CD14-positive monocyte (primary cell): ENCODE results near the gene PLA2G6. TPM values are rescaled to one million over a fixed set of nuclear protein-coding genes. Genes with fewer than 3 reads are reported as not detected.

ENCODE experiments used
- DNase-seq, 3 donors: peaks; one replicate each; pipeline ENCODE4 v3.0.0-alpha.2; 2011 to 2022
- H2AFZ ChIP-seq: 2 replicates; pipeline ENCODE4 v1.6.0; 2012; ENCODE audit warnings: mild to moderate bottlenecking, low read depth, low read length, inconsistent platforms; ENCODE audit not compliant: insufficient read depth, poor library complexity, severe bottlenecking
- H3K27ac ChIP-seq, 2 donors: 1 replicate in 1 of 2; 2 replicates in 1 of 2; pipeline ENCODE4 v1.5.1; 2012 to 2013; ENCODE audit warnings: low read length in 2 of 2, control low read depth in 1 of 2, inconsistent platforms in 1 of 2, low read depth in 1 of 2, mild to moderate bottlenecking in 1 of 2
- H3K27me3 ChIP-seq, 2 donors: one replicate each; pipeline versions ENCODE4 v1.6.0 to v1.6.1; 2011 to 2013; ENCODE audit warnings: low read length in 2 of 2; ENCODE audit not compliant: control insufficient read depth in 2 of 2, insufficient read depth in 2 of 2
- H3K36me3 ChIP-seq, 2 donors: replicated peaks in 1 of 2; 1 replicate in 1 of 2; 2 replicates in 1 of 2; pipeline versions ENCODE4 v1.5.1 to v1.6.1; 2012 to 2013; ENCODE audit warnings: low read length in 2 of 2, control low read depth in 1 of 2, inconsistent platforms in 1 of 2, mild to moderate bottlenecking in 1 of 2; ENCODE audit not compliant: insufficient read depth in 2 of 2, control insufficient read depth in 1 of 2
- H3K4me1 ChIP-seq, 2 donors: 1 replicate in 1 of 2; 2 replicates in 1 of 2; pipeline versions ENCODE4 v1.5.1 to v1.6.1; 2012 to 2013; ENCODE audit warnings: low read length in 2 of 2, control low read depth in 1 of 2, inconsistent platforms in 1 of 2, mild to moderate bottlenecking in 1 of 2, moderate library complexity in 1 of 2; ENCODE audit not compliant: insufficient read depth in 2 of 2, control insufficient read depth in 1 of 2
- H3K4me2 ChIP-seq: replicated peaks from 2 replicates; pipeline ENCODE3; 2012; ENCODE audit warnings: low read length, moderate library complexity, mild to moderate bottlenecking; ENCODE audit not compliant: poor library complexity, severe bottlenecking; ENCODE audit errors: extremely low read depth
- H3K4me3 ChIP-seq, 3 experiments: fragments of 200-600 bp in 1 of 3; sonication (generic) in 1 of 3; replicated peaks in 1 of 3; 1 replicate in 2 of 3; 2 replicates in 1 of 3; pipeline ENCODE4 v1.5.1; 2011 to 2013; ENCODE audit warnings: low read length in 3 of 3, mild to moderate bottlenecking in 3 of 3, control low read depth in 2 of 3, low read depth in 2 of 3, inconsistent platforms in 1 of 3, moderate library complexity in 1 of 3
- H3K79me2 ChIP-seq: 2 replicates; pipeline ENCODE4 v1.6.0; 2012; ENCODE audit warnings: mild to moderate bottlenecking, control low read depth, inconsistent platforms, low read length, moderate library complexity; ENCODE audit not compliant: insufficient read depth
- H3K9ac ChIP-seq: 2 replicates; pipeline ENCODE4 v1.6.0; 2017; ENCODE audit warnings: low read length, mild to moderate bottlenecking; ENCODE audit not compliant: insufficient read depth, poor library complexity, severe bottlenecking
- H3K9me3 ChIP-seq, 2 donors: replicated peaks in 1 of 2; 1 replicate in 1 of 2; 2 replicates in 1 of 2; pipeline versions ENCODE4 v1.5.1 to v1.6.1; 2012 to 2013; ENCODE audit warnings: low read length in 2 of 2, control low read depth in 1 of 2; ENCODE audit not compliant: control insufficient read depth in 1 of 2, insufficient read depth in 1 of 2
- H4K20me1 ChIP-seq: 2 replicates; pipeline ENCODE4 v1.6.0; 2012; ENCODE audit warnings: mild to moderate bottlenecking, low read length, control low read depth, moderate library complexity; ENCODE audit not compliant: insufficient read depth
- H3K27ac Mint-ChIP-seq, 7 donors: one replicate each; pipeline ENCODE4 v1.8.0; 2020; ENCODE audit warnings: mild to moderate bottlenecking in 7 of 7, mixed read lengths in 7 of 7, moderate library complexity in 6 of 7, inconsistent platforms in 2 of 7
- H3K27me3 Mint-ChIP-seq, 3 donors: one replicate each; pipeline ENCODE4 v1.8.0; 2021 to 2022; ENCODE audit warnings: low read depth in 3 of 3, mild to moderate bottlenecking in 3 of 3, mixed read lengths in 3 of 3, moderate library complexity in 3 of 3, inconsistent platforms in 1 of 3
- H3K36me3 Mint-ChIP-seq, 2 donors: one replicate each; pipeline ENCODE4 v1.8.0; 2020; ENCODE audit warnings: mixed read lengths in 2 of 2, inconsistent platforms in 1 of 2, mild to moderate bottlenecking in 1 of 2
- H3K4me1 Mint-ChIP-seq: one replicate; pipeline ENCODE4 v1.8.0; 2020; ENCODE audit warnings: mild to moderate bottlenecking, mixed read lengths
- H3K4me3 Mint-ChIP-seq, 2 donors: one replicate each; pipeline ENCODE4 v1.8.0; 2020; ENCODE audit warnings: mild to moderate bottlenecking in 2 of 2, mixed read lengths in 2 of 2, moderate library complexity in 1 of 2
- H3K9me3 Mint-ChIP-seq, 7 donors: one replicate each; pipeline ENCODE4 v1.8.0; 2020 to 2022; ENCODE audit warnings: mixed read lengths in 7 of 7, mild to moderate bottlenecking in 6 of 7, moderate library complexity in 6 of 7, inconsistent platforms in 2 of 7
- CTCF ChIP-seq: fragments of 200-600 bp; IDR thresholded peaks from one replicate; pipeline ENCODE4 v1.8.0; 2022; ENCODE audit warnings: antibody characterized with exemption, mild to moderate bottlenecking
- WGBS: methylation state at CpG from one replicate; pipeline ENCODE4 v1.1.5; 2013; ENCODE audit warnings: missing lambda C conversion rate; ENCODE audit not compliant: insufficient coverage; 5-methylcytosine and 5-hydroxymethylcytosine counted together
- intact Hi-C, 2 donors: fragments of 100-400 bp; cut with micrococcal nuclease; formaldehyde crosslinking; loops; one replicate each; pipeline versions ENCODE4 v1.15.0 to v1.15.1; 2023
- polyA plus RNA-seq, 3 donors: library from polyadenylated mRNA; depleted of rRNA in 1 of 3; unstranded in 2 of 3; stranded (reverse) in 1 of 3; fragments of 300-500 nt in 2 of 3; fragments of >200 nt in 1 of 3; fragmentation: Illumina TruSeq in 2 of 3; gene quantifications; 1 replicate in 2 of 3; 2 replicates in 1 of 3; pipeline ENCODE4 v1.2.3, GENCODE V29; 2012 to 2021

The PLA2G6 gene
- polyA plus RNA-seq, 3 donors = 0.43 to 8.3 (median 0.62) TPM

- no peaks in the 10 kb centered on the region for H4K20me1 ChIP-seq
- no peak overlapping the region for H2AFZ ChIP-seq
- H3K4me2 ChIP-seq = no peak overlapping the region
- no peaks in the 10 kb centered on the region for H3K36me3 ChIP-seq
- H3K27me3 ChIP-seq = no peaks in the 10 kb centered on the region
- H3K79me2 ChIP-seq = no peaks in the 10 kb centered on the region
- intact Hi-C loops = no loop called here
- Mint-ChIP-seq H3K9me3 (peaks cover 0 to 3% (median 0%) of the 10 kb centered on the region in 7 donors), H3K36me3 (peaks cover 13 to 28% of the 10 kb centered on the region in 2 donors), H3K27me3 (peaks cover 0 to 5% (median 0%) of the 10 kb centered on the region in 3 donors), H3K4me3 (no peak overlapping the region), H3K4me1 (peaks cover 6% of the 10 kb centered on the region), H3K27ac (no peak overlapping the region)
- no peaks in the 10 kb centered on the region for H3K4me1 ChIP-seq
- no peaks in the 10 kb centered on the region for H3K9me3 ChIP-seq
- no peak overlapping the region for H3K9ac ChIP-seq
- H3K27ac ChIP-seq = no peak overlapping the region
- no peak for DNase-seq
- no CpG with 5 or more reads among the region's 4 CpGs for WGBS
- H3K4me3 ChIP-seq = no peak overlapping the region
- TF ChIP-seq CTCF = no peak
Measured at GRCh38 chr22:38133331-38133730, 48.3 kb downstream of the PLA2G6 start.

GRCh38 chr22:38132794-38133193, 48.8 kb downstream of the PLA2G6 start:
- Histone ChIP-seq H3K79me2 (no peaks in the 10 kb centered on the region), H3K9ac (no peak overlapping the region), H3K4me3 (no peak overlapping the region), H4K20me1 (no peaks in the 10 kb centered on the region), H3K4me2 (no peak overlapping the region), H3K27me3 (no peaks in the 10 kb centered on the region), H3K4me1 (no peaks in the 10 kb centered on the region), H3K27ac (no peak overlapping the region), H3K9me3 (no peaks in the 10 kb centered on the region), H2AFZ (no peak overlapping the region), H3K36me3 (no peaks in the 10 kb centered on the region)
- TF ChIP-seq CTCF = no peak
- Mint-ChIP-seq H3K27me3 (peaks cover 0 to 6% (median 0%) of the 10 kb centered on the region in 3 donors), H3K4me1 (peaks cover 6% of the 10 kb centered on the region), H3K9me3 (peaks cover 0 to 3% (median 0%) of the 10 kb centered on the region in 7 donors), H3K27ac (no peak overlapping the region), H3K36me3 (peaks cover 13 to 28% of the 10 kb centered on the region in 2 donors), H3K4me3 (no peak overlapping the region)
- intact Hi-C loops = no loop called here
- no peak for DNase-seq
- 96% methylated on average over 22 of the region's 28 CpGs for WGBS
